ENCODE results near the gene FOXA2.

DNA sequence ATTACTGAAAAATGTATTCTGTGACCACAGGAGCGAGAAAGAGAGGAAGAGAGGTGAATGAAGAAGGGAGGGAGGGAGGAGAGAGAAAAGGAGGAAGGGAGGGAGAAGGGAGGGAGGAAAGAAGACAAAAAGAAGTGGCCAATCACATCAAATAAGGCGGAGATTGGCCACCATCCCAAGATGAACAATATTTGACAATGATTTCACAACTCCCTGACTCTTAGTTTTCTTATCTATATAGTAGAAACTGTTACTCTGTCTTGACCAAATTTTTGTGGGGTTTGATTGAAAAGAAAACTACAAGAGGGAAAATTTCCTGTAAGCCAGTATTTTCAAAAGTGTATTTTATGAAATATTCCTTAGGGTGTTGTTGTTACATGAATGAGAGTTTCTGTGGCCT lies 52.6 kb downstream of the FOXA2 start:
- TF ChIP-seq, protein P1, sequence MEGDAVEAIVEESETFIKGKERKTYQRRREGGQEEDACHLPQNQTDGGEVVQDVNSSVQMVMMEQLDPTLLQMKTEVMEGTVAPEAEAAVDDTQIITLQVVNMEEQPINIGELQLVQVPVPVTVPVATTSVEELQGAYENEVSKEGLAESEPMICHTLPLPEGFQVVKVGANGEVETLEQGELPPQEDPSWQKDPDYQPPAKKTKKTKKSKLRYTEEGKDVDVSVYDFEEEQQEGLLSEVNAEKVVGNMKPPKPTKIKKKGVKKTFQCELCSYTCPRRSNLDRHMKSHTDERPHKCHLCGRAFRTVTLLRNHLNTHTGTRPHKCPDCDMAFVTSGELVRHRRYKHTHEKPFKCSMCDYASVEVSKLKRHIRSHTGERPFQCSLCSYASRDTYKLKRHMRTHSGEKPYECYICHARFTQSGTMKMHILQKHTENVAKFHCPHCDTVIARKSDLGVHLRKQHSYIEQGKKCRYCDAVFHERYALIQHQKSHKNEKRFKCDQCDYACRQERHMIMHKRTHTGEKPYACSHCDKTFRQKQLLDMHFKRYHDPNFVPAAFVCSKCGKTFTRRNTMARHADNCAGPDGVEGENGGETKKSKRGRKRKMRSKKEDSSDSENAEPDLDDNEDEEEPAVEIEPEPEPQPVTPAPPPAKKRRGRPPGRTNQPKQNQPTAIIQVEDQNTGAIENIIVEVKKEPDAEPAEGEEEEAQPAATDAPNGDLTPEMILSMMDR (conservative IDR thresholded peaks at IDR 0.05; ENCODE audit: low read depth, low read length), result no peak
- TF ChIP-seq EZH2phosphoT487 (IDR thresholded peaks at IDR 0.05; ENCODE audit: borderline replicate concordance, low read length) (no peak), EZH2 (IDR thresholded peaks at IDR 0.05; ENCODE audit: low read length, unreplicated experiment) (no peak)

Measured in PC-3 (cell line).